ENCODE measurements around the gene RAI1.

Gene RAI1

GRCh38 chr17:17752089-17752820 is 71.0 kb downstream of the RAI1 start:
- peak; percentile 99 for DNase-seq

GRCh38 chr17:17752821-17753321 is 71.6 kb downstream of the RAI1 start:
- peak in 1 of 2 experiments; percentile 37 for DNase-seq

DNA sequence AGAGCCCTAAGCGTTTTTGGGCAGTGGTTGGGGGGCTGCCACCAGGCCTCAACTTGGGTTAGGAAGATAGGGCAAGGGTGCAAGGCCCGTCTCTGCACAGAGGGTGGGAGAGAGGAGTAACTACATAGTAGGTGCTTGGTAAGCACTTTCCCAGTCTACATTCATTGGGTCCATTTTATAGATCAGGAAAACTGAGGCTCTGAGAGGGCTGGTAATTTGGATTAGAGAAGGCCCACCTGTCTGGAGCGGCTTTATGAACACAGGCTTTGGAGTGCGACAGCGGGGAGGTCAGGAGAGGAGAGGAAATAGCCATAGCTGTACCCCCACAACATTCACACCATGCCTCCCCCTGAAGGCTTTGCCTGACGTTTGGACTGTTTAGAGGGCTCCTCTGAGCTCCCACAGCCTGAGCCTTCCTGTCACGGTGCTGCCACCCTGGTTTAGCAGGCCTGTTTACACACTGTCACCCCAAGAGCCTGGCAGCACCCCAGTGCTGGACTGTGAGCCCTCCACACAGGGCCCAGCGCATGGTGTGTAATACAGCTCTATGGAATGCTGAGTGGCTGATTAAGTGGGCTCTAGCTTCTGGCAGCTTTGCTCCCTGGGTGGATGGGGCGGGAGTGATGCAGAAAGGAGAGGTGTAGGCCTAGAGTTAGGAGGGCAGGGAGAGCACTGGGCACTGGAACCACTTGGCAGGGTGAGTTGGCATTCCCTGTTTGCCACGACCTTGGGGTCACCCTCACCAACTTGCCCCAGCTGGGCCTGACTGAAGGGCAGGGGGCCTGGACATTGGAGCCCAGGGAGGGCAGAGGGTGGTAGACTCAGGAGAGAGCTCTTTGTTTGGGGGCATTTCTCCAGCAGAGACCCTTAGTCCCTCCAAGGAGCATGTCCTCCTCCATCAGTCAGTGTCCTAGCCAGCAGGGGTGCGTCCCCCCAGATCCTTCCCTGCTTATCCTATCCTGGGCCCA is 73.7 kb downstream of the RAI1 start:
- no peak for DNase-seq

DNA sequence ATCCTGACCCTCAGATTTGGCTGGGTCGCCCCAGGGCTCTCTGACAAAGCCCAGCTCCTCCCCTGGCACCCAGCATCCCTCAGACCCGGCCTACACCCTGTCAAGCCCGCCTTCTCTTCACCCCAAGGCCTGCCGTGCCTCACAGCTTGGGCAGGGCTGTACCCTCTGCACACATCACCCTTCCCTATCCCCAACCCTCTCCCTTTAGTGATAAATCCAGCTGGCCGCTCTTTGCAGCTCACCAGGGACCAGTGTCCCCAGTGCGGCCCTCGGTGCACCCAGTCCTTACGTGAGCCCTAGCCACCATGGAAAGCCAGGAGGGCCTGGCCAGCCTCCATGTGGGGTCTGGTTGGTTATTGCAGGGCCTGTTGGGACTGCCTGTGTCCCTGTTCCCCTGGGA is 74.5 kb downstream of the RAI1 start:
- no peak for DNase-seq

GRCh38 chr17:17757391-17757791 is 76.1 kb downstream of the RAI1 start:
- DNase-seq = peak; percentile 48 to 49

DNA sequence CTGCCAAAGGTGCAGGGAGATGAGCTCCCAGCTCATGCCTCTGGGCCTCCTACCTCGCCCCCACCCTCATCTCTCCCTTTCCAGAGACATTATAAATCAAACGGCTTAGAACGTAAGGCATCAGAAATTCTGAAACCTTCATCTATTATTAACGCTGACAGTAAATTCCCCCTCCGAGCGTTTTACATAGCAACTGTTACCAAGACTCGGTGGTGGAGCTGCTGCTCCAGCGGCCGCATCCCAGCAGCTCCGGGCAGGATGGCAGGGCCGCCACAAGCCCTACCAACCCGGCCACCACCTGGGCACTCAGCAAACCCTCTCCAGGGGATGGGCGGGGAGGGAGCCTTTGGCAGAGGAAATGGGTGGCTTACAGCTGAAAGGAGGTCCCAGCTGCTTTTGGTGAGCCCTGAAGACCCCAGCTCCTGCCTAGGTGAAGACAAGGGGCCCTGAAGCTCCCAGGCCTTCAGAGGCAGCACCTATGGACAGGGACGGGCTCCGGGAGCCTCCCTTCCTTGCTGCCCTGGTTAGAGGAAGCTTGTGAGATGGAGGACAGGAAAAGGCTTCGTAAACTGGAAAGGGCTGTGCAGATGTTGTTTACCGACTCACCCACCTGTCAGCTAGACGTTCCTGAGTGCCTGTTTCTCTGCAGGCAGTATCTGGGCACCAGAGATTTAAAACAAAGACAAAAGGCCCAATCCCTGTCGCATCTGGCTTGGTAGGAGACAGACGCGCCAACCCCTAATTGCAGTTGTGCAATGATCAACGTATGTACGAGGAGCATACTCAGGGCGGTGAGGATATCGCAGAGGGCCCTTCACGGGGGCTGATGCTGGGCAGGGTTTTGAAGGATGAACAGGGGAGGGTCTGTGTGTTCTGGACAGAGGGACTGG is 76.9 kb downstream of the RAI1 start:
- DNase-seq = no peak

GRCh38 chr17:17758941-17759563 is 77.8 kb downstream of the RAI1 start:
- no peak for DNase-seq

DNA sequence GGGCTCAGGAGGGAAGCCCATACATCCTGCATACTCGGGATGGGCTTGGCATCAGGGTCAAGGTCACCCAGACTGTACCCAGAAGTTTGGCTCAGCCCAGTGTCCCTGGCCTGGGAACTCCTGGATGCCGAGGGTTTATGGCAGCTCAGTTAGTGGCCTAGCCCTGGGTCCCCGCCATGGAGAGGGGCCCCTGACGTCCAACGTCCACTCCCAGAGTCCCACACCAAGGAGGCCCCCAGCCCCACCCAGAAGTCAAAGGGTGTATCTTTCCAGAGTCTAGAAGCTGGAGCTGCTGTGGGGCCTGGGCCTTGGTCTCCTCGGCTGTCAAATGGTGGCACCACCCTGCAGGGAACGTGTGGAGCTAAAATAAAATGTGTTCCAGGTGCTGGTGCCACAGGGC is 79.1 kb downstream of the RAI1 start:
- DNase-seq = no peak

- no peak for DNase-seq
Measured at GRCh38 chr17:17760872-17761550, 79.8 kb downstream of the RAI1 start.

GRCh38 chr17:17761894-17762743 is 80.9 kb downstream of the RAI1 start:
- DNase-seq = no peak

GRCh38 chr17:17762744-17763105 is 81.5 kb downstream of the RAI1 start:
- DNase-seq = no peak

DNA sequence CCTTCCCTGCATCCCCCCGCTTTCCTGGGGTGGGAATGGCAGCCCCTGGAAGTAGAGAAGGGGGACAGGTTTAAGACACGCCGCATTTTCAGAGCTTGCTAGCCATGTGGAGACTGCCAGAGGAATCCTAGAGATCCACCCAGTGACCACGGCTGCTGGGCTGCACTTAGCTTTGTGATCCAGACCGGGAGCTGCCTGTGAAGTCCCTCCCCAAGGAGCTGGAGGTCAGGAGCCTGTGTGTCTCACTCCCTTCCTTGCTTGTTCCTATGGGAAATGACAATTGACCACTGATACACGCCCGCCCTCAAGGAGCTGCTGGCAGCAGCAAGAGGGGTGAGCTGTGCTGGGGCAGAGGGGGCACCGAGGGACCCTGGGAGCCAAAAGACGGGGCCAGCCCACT is 81.9 kb downstream of the RAI1 start:
- DNase-seq = no peak

DNA sequence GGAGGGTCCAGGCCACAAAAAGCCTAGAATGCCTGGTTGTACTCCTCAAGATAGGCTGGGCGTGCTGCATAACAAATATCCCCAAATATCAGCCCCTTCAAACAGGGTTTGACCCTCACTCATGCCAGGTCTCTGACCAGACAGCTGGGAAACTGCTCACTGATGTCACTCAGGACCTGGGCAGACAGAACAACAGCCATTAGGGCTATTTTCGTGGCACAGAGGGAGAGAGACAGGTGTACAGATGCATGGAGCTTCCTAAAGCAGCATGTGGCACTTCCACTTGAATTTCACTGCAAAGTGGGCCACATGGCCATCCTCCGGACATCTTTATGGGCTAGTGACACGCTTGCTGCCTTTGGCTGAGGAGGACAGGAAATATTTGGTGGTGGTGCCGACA is 82.5 kb downstream of the RAI1 start:
- DNase-seq = no peak

DNA sequence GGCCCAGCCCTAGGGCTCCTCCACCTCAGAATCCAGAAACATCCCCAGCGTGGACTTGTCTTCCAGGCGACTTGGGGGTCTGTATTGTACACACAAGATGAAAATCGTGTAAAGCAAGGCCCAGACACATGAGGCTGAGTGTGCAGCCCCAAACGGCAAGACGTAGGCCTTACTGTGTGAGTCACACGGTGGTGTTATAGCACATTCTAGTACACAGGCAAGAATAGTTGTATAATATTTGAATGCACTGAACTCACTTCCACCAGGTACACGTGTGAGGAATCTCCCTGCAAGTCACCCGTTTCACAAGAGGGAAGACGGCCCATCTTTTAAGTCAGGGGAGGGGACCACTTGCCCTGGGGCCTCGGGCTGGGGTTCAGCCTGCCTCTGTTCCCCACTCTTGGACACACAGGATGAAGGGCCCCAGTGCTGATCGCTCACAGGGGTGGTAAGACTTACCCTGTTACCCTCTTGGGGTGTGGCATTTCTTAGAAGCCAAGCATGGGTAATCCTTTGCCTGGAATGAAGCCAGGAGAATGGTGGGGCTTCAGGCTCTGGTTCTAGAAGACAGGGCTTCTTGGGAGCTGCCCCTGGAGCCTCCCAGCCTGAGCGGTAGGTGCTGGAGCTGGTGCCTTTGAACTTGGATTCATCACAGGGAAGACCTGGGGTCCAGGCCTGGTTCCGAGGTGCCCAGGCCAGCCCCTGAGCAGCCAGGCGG is 84.3 kb downstream of the RAI1 start:
- no peak for DNase-seq

GRCh38 chr17:17766077-17766743 is 85.0 kb downstream of the RAI1 start:
- no peak for DNase-seq

DNA sequence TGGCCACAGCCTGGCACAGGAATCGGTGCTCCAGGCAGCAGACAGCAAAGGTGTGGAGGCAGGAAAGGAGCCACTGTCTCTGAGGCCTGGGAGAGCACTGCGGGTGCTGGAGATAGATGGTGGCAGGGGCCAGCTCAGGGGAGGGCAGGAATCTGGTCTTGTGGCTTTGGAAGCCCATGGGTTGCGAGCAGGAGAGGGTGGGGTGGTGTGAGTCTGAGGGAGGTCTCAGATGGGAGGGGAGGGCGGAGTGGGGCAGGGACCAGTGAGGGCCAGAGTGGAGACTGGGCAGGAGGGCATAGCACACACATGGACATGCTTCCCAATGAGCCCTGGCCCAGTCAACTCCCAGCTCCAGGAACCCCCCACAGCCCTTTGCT is 85.5 kb downstream of the RAI1 start:
- DNase-seq = no peak

DNA sequence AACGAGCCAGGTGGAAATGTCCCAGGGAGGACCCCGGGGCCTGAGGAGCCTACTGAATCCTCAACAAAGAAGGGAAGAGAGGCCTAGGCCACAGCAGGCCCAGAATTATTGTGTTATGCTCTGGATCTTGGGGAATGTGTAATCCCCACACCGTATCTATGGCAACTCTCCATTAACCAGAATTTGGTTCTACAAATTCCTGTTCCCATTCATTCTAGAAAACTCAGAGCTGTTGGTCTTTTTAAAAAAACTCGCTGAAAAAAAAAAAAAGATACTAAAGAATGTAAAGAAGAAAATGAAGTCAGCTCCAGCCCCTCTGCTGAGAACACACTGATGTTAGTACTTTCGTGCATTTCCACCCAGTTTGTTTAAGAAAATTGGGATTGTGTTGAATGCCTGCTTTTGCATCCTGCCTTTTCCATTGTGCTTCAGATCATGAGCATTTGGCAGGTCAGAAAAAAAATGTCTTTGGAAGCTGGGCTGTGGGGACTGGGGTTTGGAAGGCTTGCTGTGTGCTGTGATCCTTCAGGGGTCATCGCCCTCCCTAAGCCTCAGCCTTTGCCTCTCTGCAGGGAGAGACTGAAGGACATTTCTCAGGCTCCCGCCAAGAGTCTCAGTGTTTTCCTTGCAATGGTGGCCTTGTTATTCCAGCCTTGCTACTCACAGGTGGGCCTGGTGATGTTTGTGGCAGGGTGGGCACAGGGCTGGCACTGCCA is 86.1 kb downstream of the RAI1 start:
- DNase-seq = no peak

- DNase-seq = no peak
Measured at GRCh38 chr17:17767887-17768418, 86.7 kb downstream of the RAI1 start.
